ENCODE data around the gene ARGLU1. TPM values are rescaled to one million over a fixed set of nuclear protein-coding genes. Genes with fewer than 3 reads are reported as not detected.
A peak's percentile ranks its signal among the peaks of the same experiment; 100 is the strongest.

ARGLU1 gene
- total and polyA plus RNA-seq, 4 donors: 23.2 to 178 (median 125) TPM

DNA sequence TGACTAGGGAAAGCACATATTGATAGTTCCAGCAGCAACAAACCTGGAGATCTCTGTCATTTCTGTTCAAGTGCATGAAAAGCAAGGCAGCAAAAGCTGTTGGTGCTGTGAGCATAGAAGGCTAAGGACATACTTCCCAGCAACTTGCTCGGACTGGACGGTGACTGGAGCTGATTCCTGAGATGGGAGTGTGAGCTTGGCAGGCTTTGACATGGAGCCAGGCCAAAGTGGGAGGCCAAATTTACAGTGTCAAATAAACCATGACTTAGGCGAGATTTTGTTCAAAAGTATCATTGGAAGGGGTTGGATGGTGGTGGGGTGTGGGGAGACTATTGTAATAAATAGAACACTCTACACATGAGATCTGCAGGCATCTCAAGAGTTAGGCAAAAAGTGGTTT, 5.9 kb upstream of the ARGLU1 start:
- intact Hi-C loops (cut with DNase I): no loop called here
- no peaks in the 10 kb centered on the region for H3K27me3 ChIP-seq (ENCODE audit: control insufficient read depth in 1 of 2, insufficient read depth in 2 of 2, low read length in 1 of 2)
- peak; percentile 73 to 81 for DNase-seq
- H3K4me3 ChIP-seq (ENCODE audit: low read length in 2 of 2): no peak overlapping the region
- no peaks in the 10 kb centered on the region for H3K36me3 ChIP-seq (ENCODE audit: control insufficient read depth in 1 of 2, insufficient read depth in 2 of 2, low read length in 1 of 2)
- 6 to 8% methylated on average over 3 of the region's 3 CpGs for WGBS, 2 donors
- ATAC-seq (ENCODE audit: low FRiP score): peak; percentile 62
- H3K27ac ChIP-seq (ENCODE audit: low read depth in 1 of 2, low read length in 2 of 2): no peak overlapping the region
- no peaks in the 10 kb centered on the region for H3K4me1 ChIP-seq (ENCODE audit: control insufficient read depth in 1 of 2, insufficient read depth in 2 of 2, low read length in 2 of 2)
- H3K9me3 ChIP-seq (ENCODE audit: control insufficient read depth, low read length): no peaks in the 10 kb centered on the region

DNA sequence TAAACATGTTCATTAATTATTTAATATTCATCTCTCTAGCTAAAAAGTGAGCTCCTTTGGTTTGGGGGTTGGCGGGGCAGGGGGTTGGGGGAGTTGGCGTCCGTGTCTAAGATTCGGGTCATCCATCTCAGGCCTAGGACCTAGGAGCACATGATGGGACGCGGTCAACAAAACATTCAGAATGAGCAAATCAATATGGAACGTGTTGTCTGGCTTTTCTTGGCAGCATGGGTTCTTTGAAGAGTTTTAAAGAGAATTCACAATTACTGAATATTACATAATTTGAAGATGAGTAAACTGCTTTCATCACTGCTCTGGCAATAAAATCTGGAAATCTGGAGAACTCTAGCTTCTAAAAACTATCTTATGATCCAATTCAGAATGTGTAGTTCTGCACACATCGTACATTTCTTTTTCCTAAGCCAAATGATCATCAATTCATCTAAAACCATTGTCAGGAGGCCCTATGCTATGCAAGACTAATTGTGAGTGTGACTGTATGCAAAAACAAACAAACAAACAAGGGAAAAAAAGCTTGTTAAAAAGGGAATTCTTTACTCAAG, 5.4 kb upstream of the ARGLU1 start:
- no peaks in the 10 kb centered on the region for H3K27me3 ChIP-seq (ENCODE audit: control insufficient read depth in 1 of 2, insufficient read depth in 2 of 2, low read length in 1 of 2)
- H3K36me3 ChIP-seq (ENCODE audit: control insufficient read depth in 1 of 2, insufficient read depth in 2 of 2, low read length in 1 of 2): no peaks in the 10 kb centered on the region
- no peaks in the 10 kb centered on the region for H3K9me3 ChIP-seq (ENCODE audit: control insufficient read depth, low read length)
- intact Hi-C loops (cut with DNase I): no loop called here
- no peak overlapping the region for H3K27ac ChIP-seq (ENCODE audit: low read depth in 1 of 2, low read length in 2 of 2)
- DNase-seq: no peak
- ATAC-seq (ENCODE audit: low FRiP score): peak; percentile 68
- no peak overlapping the region for H3K4me3 ChIP-seq (ENCODE audit: low read length in 2 of 2)
- 86 to 87% methylated on average over 8 of the region's 8 CpGs for WGBS, 2 donors
- no peaks in the 10 kb centered on the region for H3K4me1 ChIP-seq (ENCODE audit: control insufficient read depth in 1 of 2, insufficient read depth in 2 of 2, low read length in 2 of 2)

DNA sequence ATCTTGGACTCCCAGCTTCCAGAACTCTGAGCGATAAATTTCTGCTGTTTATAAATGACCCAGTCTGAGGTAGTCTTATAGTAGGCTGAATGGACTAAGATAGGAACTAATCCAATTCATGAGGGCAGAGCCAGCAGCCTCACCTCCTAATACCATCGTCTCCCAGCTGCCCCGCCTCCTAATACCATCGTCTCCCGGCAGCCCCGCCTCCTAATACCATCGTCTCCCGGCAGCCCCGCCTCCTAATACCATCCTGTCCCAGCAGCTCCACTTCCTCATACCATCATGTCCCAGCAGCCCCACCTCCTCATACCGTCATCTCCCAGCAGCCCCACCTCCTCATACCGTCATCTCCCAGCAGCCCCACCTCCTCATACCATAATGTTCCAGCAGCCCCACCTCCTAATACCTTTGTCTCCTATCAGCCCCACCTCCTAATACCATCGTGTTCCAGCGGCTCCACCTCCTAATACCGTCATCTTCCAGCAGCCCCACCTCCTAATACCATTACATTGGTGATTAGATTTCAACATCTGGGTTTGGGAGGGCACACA, 2.4 kb upstream of the ARGLU1 start:
- ATAC-seq (ENCODE audit: low FRiP score) (no peak), DNase-seq (peak; percentile 91)
- H3K9me3 ChIP-seq (ENCODE audit: control insufficient read depth, low read length): no peaks in the 10 kb centered on the region
- peaks cover 0 to 2% of the 10 kb centered on the region in 2 donors for H3K4me1 ChIP-seq (ENCODE audit: control insufficient read depth in 1 of 2, insufficient read depth in 2 of 2, low read length in 2 of 2)
- intact Hi-C loops (cut with DNase I): no loop called here
- WGBS, 2 donors: 33 to 48% methylated on average over 13 to 14 of the region's 14 CpGs
- H3K27ac ChIP-seq (ENCODE audit: low read depth in 1 of 2, low read length in 2 of 2): peak overlapping the region in 1 of 2 donors; percentile 28
- no peaks in the 10 kb centered on the region for H3K27me3 ChIP-seq (ENCODE audit: control insufficient read depth in 1 of 2, insufficient read depth in 2 of 2, low read length in 1 of 2)
- H3K36me3 ChIP-seq (ENCODE audit: control insufficient read depth in 1 of 2, insufficient read depth in 2 of 2, low read length in 1 of 2): no peaks in the 10 kb centered on the region
- no peak overlapping the region for H3K4me3 ChIP-seq (ENCODE audit: low read length in 2 of 2)

DNA sequence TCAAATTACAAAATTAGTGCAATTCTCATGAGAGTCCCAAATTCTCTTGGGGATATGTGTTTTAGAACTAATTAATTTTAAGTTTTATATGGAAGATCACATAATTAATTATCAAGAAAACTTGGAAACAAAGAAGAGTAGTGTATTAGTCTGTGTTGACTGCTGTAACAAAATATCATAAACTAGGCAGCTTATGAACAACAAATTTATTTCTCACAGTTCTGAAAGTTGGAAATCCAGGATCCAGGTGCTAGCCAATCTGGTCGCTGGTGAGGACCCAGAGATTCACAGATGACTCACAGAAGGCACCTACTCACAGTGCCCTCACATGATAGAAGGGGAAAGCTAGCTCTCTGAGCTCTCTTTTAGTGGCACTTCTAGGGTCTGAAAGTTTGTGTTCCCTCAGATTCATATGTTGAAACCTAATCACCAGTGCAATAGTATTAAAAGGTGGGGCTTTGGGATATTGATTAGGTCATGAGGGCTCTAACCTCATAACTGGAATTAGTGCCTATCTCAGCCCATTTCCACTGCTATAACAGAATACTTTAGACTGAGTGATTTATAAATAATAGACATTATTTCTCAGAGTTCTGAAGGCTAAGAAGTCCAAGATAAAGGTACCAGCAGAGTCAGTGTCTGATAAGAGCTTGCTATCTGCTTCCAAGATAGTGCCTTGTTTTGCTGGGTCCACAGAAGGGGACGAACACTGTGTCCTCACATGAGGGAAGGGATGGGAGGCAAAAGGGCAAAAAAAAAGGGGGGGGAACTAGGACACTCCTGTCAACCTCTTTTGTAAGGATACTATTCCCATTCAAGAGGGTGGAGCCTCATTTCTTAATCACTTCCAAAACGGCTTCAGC, 1.5 kb upstream of the ARGLU1 start:
- H3K9me3 ChIP-seq (ENCODE audit: control insufficient read depth, low read length): no peaks in the 10 kb centered on the region
- H3K4me3 ChIP-seq (ENCODE audit: low read length in 2 of 2): no peak overlapping the region

DNA sequence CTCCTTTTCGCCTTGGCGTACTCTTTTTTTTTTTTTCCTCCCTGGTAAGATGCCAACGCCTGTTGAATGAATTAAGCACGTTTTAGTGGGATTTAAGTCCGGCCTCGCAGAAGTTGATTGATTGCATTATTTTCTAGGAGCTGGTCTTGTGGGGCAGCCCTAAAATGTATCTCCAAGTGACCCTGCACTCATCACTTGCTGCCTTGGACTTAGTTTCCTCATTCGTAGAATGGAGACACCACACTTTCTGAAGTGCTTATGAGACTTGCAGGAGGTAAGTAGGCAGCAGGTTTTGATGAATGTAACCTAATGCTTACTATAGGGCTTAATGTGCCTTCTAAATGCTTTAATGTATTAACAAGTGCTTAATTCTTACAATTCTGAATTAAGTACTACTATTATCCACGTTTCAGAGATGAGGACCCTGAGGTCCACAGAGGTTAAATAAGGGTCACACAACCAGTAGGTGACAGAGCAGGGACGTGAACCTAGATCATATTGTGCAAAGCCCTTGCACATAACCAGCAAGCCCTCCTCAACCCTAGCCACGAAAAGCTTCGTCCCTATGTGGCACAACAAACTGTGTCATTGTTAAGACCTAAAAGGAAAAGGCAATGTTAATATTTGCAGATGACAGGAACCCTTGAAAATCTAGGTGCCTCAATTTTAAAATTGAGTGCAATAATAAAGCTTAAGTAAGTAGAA, 514 bp upstream of the ARGLU1 start:
- no peak overlapping the region for H3K27ac ChIP-seq (ENCODE audit: low read depth in 1 of 2, low read length in 2 of 2)
- ATAC-seq (ENCODE audit: low FRiP score) (peak; percentile 6), DNase-seq (no peak)
- peaks cover 0 to 12% of the 10 kb centered on the region in 2 donors for H3K4me1 ChIP-seq (ENCODE audit: control insufficient read depth in 1 of 2, insufficient read depth in 2 of 2, low read length in 2 of 2)
- no peaks in the 10 kb centered on the region for H3K27me3 ChIP-seq (ENCODE audit: control insufficient read depth in 1 of 2, insufficient read depth in 2 of 2, low read length in 1 of 2)
- 24 to 26% methylated on average over 11 of the region's 11 CpGs for WGBS, 2 donors
- peak overlapping the region; percentile 27 to 52 for H3K4me3 ChIP-seq (ENCODE audit: low read length in 2 of 2)
- no peaks in the 10 kb centered on the region for H3K36me3 ChIP-seq (ENCODE audit: control insufficient read depth in 1 of 2, insufficient read depth in 2 of 2, low read length in 1 of 2)
- intact Hi-C loops (cut with DNase I): loop anchor here (5.0 to 10.0 kb wide), 4 partner anchors 34 to 466 kb away; no protein-coding TSS in a partner anchor
- H3K9me3 ChIP-seq (ENCODE audit: control insufficient read depth, low read length): no peaks in the 10 kb centered on the region

More for the DNA sequence above, 1.5 kb upstream of the ARGLU1 start:
- Histone ChIP-seq H3K27me3 (ENCODE audit: control insufficient read depth in 1 of 2, insufficient read depth in 2 of 2, low read length in 1 of 2) (no peaks in the 10 kb centered on the region), H3K36me3 (ENCODE audit: control insufficient read depth in 1 of 2, insufficient read depth in 2 of 2, low read length in 1 of 2) (no peaks in the 10 kb centered on the region), H3K27ac (ENCODE audit: low read depth in 1 of 2, low read length in 2 of 2) (peak overlapping the region in 1 of 2 donors; percentile 13), H3K4me1 (ENCODE audit: control insufficient read depth in 1 of 2, insufficient read depth in 2 of 2, low read length in 2 of 2) (peaks cover 0 to 11% of the 10 kb centered on the region in 2 donors)
- intact Hi-C loops (cut with DNase I): loop anchor here (5.0 to 10.0 kb wide), 4 partner anchors 33 to 465 kb away; no protein-coding TSS in a partner anchor
- DNase-seq: no peak
- WGBS, 2 donors: 69 to 75% methylated on average over 3 of the region's 3 CpGs
- no peak for ATAC-seq (ENCODE audit: low FRiP score)

DNA sequence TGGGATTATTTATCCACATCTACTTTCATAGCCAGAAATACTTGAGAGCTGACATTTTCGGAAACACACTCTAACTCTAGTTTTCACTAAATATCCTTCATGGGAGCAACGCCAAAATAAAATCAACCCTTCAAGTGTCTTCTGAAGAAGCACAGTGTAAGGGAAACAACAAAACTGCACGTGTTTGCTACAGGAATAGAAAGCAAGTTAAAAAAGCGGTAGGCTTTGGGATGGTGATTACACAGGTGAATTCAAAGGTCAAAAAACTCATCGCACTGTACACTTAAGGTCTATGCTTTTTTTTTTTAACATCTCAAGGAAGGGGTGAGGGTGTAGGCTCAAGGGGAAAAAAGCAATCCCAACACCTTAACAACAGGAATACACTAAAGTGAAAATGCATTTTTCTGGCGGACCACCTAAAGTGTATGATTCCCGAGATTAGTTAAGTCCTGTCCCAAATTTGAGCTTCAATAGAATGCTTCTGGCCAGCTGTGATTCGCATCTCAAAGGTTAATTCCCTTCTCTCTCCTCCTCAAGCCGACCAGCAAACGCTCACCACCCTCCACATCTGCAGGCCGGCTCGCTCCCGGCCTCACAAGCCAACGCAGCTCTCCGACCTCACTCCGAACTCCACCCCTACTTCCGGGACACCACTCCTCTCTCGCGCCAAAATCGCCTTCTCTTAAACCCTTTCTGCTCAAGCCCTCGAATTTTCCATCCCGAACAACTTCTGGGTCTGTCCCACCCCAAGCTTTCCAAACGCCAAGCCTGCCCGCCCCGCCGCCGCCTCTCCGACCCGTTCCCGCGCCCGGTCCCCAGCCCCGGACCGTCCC, 1.1 kb downstream of the ARGLU1 start:
- WGBS, 2 donors: 0 to 1% methylated on average over 34 of the region's 34 CpGs
- peak; percentile 71 for ATAC-seq (ENCODE audit: low FRiP score)
- no peaks in the 10 kb centered on the region for H3K9me3 ChIP-seq (ENCODE audit: control insufficient read depth, low read length)

DNA sequence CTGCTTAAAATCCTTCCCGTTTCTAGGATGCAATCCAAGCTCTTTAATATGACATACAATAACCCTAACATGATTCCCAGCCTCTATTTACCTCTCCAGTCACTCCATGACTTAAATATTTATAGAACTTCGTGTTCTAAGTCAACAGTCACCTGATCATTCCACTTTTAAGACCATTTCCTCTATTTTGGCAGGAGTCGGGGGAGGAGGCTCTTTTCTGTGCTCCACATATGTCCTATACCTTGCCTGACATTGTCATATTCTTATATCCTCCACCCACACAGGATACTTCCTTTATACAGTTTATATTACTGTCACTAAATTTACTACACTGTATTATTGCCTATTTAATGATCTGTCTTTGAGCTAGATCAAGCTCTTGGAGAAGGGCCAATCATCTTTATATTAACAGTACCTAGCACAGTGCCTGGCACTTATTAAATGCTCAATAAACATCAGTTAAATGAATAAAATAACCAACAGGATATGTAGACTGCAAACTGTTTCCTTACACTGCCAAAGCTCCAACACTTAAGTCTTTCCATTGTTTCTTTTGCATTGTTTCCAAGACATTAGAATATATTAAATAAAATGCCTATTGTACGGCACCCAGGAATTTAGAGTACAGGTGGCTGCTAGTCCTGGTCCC, 2.7 kb downstream of the ARGLU1 start:
- Histone ChIP-seq H3K9me3 (ENCODE audit: control insufficient read depth, low read length) (no peaks in the 10 kb centered on the region), H3K4me1 (ENCODE audit: control insufficient read depth in 1 of 2, insufficient read depth in 2 of 2, low read length in 2 of 2) (peaks cover 5 to 18% of the 10 kb centered on the region in 2 donors), H3K36me3 (ENCODE audit: control insufficient read depth in 1 of 2, insufficient read depth in 2 of 2, low read length in 1 of 2) (no peaks in the 10 kb centered on the region), H3K4me3 (ENCODE audit: low read length in 2 of 2) (peak overlapping the region in 1 of 2 donors; percentile 88), H3K27me3 (ENCODE audit: control insufficient read depth in 1 of 2, insufficient read depth in 2 of 2, low read length in 1 of 2) (no peaks in the 10 kb centered on the region), H3K27ac (ENCODE audit: low read depth in 1 of 2, low read length in 2 of 2) (no peak overlapping the region)
- ATAC-seq (ENCODE audit: low FRiP score) (no peak), DNase-seq (no peak)
- 19 to 26% methylated on average over 4 of the region's 4 CpGs for WGBS, 2 donors
- intact Hi-C loops (cut with DNase I): loop anchor here (5.0 to 10.0 kb wide), 4 partner anchors 37 to 470 kb away; no protein-coding TSS in a partner anchor

More for the DNA sequence above, 1.1 kb downstream of the ARGLU1 start:
- Histone ChIP-seq H3K27ac (ENCODE audit: low read depth in 1 of 2, low read length in 2 of 2) (peak overlapping the region; percentile 58 to 93), H3K36me3 (ENCODE audit: control insufficient read depth in 1 of 2, insufficient read depth in 2 of 2, low read length in 1 of 2) (no peaks in the 10 kb centered on the region), H3K4me3 (ENCODE audit: low read length in 2 of 2) (peak overlapping the region; percentile 88 to 90), H3K27me3 (ENCODE audit: control insufficient read depth in 1 of 2, insufficient read depth in 2 of 2, low read length in 1 of 2) (no peaks in the 10 kb centered on the region), H3K4me1 (ENCODE audit: control insufficient read depth in 1 of 2, insufficient read depth in 2 of 2, low read length in 2 of 2) (peaks cover 2 to 16% of the 10 kb centered on the region in 2 donors)
- DNase-seq: peak in 1 of 2 donors; percentile 76
- intact Hi-C loops (cut with DNase I): loop anchor here (5.0 to 10.0 kb wide), 4 partner anchors 35 to 468 kb away; no protein-coding TSS in a partner anchor

All from aorta (tissue), 5 donors.